Measurements from ENCODE around the gene ARHGEF4. TPM values are rescaled to one million over a fixed set of nuclear protein-coding genes. Genes with fewer than 3 reads are reported as not detected.

The ARHGEF4 gene
- total RNA-seq, 2 experiments from 2014 or later: 4.2 to 4.3 TPM

DNA sequence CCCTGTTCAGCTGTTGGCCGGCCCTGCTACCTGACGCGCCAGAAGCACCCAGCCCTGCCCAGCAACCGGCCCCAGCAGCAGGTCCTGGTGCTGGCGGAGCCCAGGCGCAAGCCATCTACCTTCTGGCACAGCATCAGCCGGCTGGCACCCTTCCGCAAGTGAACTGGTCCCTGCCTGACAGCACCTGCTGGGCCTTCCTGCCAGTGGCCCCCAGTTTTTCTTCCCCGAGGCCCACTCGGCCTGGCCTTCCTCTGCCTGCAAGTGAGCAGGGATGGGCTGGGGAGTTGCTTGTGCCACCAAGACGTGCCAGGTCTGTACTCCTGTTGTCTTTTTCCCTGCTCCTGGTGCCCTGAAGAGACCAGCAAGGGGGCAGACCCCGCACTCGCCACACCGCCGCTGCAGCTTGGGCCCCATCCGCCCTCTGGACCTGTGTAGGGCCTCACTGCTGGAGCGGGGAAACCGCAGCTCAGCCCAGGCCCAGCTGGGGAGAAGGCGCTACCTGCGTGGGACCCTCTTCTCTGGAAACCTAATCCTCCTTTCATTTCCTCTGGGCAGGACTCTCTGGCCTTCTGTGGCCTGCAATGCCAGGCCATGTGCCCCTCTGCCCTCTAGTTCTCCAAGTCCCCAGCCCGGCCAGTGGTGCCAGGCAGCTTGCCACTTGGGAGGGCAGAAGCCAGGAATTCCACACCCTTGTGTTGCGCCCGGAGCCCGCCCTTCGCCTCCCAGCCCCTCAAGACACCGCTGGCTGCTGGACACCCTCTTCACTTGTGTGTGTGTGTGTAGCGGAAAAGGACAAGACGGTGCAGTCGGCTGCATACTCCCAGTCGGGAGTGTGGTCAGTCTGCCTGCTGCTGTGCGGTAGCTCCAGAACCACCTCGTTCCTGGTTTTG is 209.6 kb downstream of the ARHGEF4 start:
- Mint-ChIP-seq H3K4me1 (ENCODE audit: low read depth) (peaks cover 12% of the 10 kb centered on the region), H3K36me3 (ENCODE audit: low read depth) (peaks cover 18% of the 10 kb centered on the region), H3K9me3 (no peaks in the 10 kb centered on the region), H3K4me3 (no peak overlapping the region), H3K27ac (no peak overlapping the region), H3K27me3 (no peaks in the 10 kb centered on the region)
- DNase-seq: no peak
- TF ChIP-seq, protein P1, sequence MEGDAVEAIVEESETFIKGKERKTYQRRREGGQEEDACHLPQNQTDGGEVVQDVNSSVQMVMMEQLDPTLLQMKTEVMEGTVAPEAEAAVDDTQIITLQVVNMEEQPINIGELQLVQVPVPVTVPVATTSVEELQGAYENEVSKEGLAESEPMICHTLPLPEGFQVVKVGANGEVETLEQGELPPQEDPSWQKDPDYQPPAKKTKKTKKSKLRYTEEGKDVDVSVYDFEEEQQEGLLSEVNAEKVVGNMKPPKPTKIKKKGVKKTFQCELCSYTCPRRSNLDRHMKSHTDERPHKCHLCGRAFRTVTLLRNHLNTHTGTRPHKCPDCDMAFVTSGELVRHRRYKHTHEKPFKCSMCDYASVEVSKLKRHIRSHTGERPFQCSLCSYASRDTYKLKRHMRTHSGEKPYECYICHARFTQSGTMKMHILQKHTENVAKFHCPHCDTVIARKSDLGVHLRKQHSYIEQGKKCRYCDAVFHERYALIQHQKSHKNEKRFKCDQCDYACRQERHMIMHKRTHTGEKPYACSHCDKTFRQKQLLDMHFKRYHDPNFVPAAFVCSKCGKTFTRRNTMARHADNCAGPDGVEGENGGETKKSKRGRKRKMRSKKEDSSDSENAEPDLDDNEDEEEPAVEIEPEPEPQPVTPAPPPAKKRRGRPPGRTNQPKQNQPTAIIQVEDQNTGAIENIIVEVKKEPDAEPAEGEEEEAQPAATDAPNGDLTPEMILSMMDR (IDR thresholded peaks at IDR 0.05): no peak
- ATAC-seq: no peak
- POLR2A ChIA-PET: interaction anchor here (0.8 to 1.2 kb wide), 2 partner anchors 10 to 57 kb away, joined by 3 read pairs; no protein-coding TSS in a partner anchor
- intact Hi-C loops (cut with micrococcal nuclease): no loop called here
- CTCF ChIA-PET: no interaction called here

DNA sequence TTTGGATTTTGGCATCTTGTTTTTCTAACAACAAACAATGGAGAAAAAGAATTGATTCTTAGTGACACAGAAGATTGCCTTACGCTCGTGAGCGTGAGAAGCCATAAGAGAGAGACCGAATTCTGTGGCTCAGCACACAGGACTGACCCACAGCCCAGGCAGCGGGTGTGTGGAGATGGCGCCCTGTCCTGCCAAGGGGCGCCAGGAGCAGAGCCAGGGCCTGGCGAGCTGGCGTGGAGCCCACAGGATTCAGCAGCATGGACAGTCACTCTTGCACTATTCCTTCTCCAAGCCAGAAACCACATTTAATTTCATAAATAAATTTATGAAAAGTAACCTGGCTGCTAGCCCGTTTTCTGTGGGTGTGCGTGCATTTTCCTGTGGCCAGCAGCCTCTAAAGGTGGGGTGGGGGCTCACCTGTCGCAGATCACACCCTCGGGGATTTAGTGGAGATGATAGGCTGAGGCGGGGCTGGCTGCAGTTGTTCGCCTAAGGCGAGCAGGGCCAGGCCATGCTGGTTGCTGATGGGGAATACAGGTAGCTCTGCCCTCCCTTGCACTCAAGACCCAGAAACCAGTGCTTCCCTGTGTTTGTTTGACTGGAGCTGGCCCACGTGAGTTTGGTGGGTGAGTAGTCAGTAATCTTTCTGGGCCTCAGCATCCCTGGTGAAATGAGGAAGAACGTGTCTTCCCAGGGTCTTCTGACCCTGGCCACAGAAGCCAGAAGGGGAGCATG is 210.4 kb downstream of the ARHGEF4 start:
- Mint-ChIP-seq H3K4me3 (no peak overlapping the region), H3K4me1 (ENCODE audit: low read depth) (peaks cover 4% of the 10 kb centered on the region), H3K27ac (no peak overlapping the region), H3K27me3 (no peaks in the 10 kb centered on the region), H3K9me3 (no peaks in the 10 kb centered on the region), H3K36me3 (ENCODE audit: low read depth) (peaks cover 24% of the 10 kb centered on the region)
- ATAC-seq (no peak), DNase-seq (no peak)
- TF ChIP-seq, protein P1 (IDR thresholded peaks at IDR 0.05): no peak
- intact Hi-C loops (cut with micrococcal nuclease): no loop called here
- ChIA-PET CTCF (no interaction called here), POLR2A (no interaction called here)

DNA sequence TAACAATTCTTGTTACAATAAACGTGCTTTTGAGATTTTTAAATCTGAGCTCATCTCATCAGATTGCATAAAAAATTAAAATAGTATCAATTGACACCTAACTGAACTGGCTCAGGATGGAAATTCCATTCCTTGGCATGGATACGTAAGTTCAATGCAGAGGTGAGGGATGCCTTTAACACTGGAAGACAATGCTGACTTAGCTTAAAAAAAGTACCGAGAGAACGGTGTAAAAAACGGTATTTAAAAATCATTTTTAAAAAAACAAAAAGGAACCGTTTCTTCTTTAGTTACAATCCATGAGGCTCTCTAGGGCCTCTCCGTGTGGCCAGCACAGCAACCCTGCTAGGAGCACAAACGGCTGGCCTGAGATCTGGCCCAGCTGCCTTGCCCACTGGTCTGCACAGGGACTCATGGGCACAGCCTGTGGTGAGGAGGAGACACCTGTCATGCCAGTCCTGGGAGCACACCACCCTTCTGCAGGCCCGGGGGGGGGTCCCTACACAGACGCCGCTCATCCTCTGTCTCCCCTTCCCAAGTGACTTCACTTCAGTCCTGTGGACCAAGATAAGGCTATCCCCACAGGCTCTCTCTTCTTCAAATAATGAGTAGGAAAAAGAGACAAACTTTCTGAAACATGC is 211.3 kb downstream of the ARHGEF4 start:
- H3K27me3 Mint-ChIP-seq: no peaks in the 10 kb centered on the region
- no peak overlapping the region for H3K4me3 Mint-ChIP-seq
- no peaks in the 10 kb centered on the region for H3K9me3 Mint-ChIP-seq
- intact Hi-C loops (cut with micrococcal nuclease): no loop called here
- TF ChIP-seq, protein P1 (IDR thresholded peaks at IDR 0.05): no peak
- POLR2A ChIA-PET: no interaction called here
- CTCF ChIA-PET: no interaction called here
- ATAC-seq (no peak), DNase-seq (no peak)
- no peak overlapping the region for H3K27ac Mint-ChIP-seq
- H3K36me3 Mint-ChIP-seq (ENCODE audit: low read depth): peaks cover 30% of the 10 kb centered on the region
- H3K4me1 Mint-ChIP-seq (ENCODE audit: low read depth): no peaks in the 10 kb centered on the region

DNA sequence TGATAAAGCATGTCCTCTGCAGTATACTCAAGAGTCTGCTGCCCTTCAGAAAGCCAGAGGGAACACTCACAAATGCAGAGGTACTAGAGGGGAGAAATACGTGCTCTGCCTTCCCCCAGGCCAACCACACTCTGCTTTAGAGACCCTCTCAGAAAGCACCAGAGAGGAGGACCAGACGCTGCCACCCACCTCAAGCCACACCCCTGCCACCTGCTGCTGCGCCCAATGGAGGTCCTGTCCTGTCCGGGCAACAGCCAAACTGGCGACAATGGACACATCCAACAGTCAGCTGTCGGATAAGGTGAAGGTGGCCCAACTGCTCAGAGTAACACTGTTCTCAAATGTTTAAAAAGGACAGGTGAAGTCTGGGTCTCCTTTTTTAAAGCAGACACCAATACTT is 211.9 kb downstream of the ARHGEF4 start:
- Mint-ChIP-seq H3K9me3 (no peaks in the 10 kb centered on the region), H3K4me3 (no peak overlapping the region), H3K4me1 (ENCODE audit: low read depth) (no peaks in the 10 kb centered on the region), H3K27ac (no peak overlapping the region), H3K27me3 (no peaks in the 10 kb centered on the region), H3K36me3 (ENCODE audit: low read depth) (peaks cover 34% of the 10 kb centered on the region)
- ChIA-PET CTCF (no interaction called here), POLR2A (no interaction called here)
- ATAC-seq (no peak), DNase-seq (no peak)
- intact Hi-C loops (cut with micrococcal nuclease): no loop called here
- TF ChIP-seq, protein P1 (IDR thresholded peaks at IDR 0.05): no peak

All from activated CD8-positive, alpha-beta T cell treated with anti-CD3 and anti-CD28 coated beads for 36 hours (primary cell).